Measurements from ENCODE around the gene CABP2.

Gene CABP2

GRCh38 chr11:67507864-67508485, 15.3 kb downstream of the CABP2 start, which contains the start of gene CDK2AP2:
TSS of gene CDK2AP2 (minus strand) at chr11:67508162. CDS start at chr11:67508082, 80 bp downstream.
- H3K4me3 ChIP-seq (ENCODE audit: low read length): peak within 1 kb of the TSS; percentile 75
- TF ChIP-seq, protein P1, sequence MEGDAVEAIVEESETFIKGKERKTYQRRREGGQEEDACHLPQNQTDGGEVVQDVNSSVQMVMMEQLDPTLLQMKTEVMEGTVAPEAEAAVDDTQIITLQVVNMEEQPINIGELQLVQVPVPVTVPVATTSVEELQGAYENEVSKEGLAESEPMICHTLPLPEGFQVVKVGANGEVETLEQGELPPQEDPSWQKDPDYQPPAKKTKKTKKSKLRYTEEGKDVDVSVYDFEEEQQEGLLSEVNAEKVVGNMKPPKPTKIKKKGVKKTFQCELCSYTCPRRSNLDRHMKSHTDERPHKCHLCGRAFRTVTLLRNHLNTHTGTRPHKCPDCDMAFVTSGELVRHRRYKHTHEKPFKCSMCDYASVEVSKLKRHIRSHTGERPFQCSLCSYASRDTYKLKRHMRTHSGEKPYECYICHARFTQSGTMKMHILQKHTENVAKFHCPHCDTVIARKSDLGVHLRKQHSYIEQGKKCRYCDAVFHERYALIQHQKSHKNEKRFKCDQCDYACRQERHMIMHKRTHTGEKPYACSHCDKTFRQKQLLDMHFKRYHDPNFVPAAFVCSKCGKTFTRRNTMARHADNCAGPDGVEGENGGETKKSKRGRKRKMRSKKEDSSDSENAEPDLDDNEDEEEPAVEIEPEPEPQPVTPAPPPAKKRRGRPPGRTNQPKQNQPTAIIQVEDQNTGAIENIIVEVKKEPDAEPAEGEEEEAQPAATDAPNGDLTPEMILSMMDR (IDR thresholded peaks at IDR 0.05; ENCODE audit: insufficient read depth, low read depth, low read length, missing control alignments): no peak
- peak; percentile 100 for DNase-seq (ENCODE audit: low read depth)

DNA sequence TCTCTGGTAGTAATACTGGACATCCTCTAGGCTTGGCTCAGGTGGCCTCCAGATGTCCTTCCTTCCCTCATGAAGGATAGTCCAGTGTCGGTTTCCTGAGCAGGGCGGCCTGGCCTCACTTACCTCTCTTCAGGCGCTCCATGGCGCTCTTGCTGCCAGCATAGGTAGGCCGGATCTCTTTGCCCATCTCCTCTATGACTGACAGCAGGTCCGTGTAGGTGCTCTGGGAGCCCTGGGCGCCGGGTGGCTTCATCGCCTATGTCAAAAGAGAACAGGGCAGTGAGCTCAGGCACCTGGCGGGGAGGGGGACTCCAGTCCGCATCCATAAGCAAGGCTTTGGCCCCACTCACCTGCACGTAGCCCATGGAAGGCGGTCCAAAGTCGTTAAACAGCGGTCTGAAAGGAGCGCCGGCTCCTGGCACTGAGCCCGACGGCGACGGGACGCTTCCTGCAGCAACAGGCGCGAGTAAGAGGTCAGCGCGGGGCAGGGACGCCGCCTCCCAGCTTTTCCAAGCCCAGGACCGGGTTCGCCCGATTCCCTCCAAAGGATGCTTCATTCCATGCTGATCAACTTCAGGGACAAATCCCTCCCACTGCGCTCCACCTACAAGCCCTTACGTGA, 15.9 kb downstream of the CABP2 start:
- TF ChIP-seq, protein P1 (IDR thresholded peaks at IDR 0.05; ENCODE audit: insufficient read depth, low read depth, low read length, missing control alignments): no peak
- H3K4me3 ChIP-seq (ENCODE audit: low read length): peak overlapping the region; percentile 69
- DNase-seq (ENCODE audit: low read depth): peak; percentile 84

- H3K4me3 ChIP-seq (ENCODE audit: low read length): no peak overlapping the region
- TF ChIP-seq, protein P1 (IDR thresholded peaks at IDR 0.05; ENCODE audit: insufficient read depth, low read depth, low read length, missing control alignments): no peak
- no peak for DNase-seq (ENCODE audit: low read depth)
Observed at GRCh38 chr11:67506426-67507051, 16.7 kb downstream of the CABP2 start.

GRCh38 chr11:67505605-67506396, 17.4 kb downstream of the CABP2 start:
- TF ChIP-seq, protein P1 (IDR thresholded peaks at IDR 0.05; ENCODE audit: insufficient read depth, low read depth, low read length, missing control alignments): peak; percentile 96
- H3K4me3 ChIP-seq (ENCODE audit: low read length): peak overlapping the region; percentile 77
- peak; percentile 98 for DNase-seq (ENCODE audit: low read depth)

DNA sequence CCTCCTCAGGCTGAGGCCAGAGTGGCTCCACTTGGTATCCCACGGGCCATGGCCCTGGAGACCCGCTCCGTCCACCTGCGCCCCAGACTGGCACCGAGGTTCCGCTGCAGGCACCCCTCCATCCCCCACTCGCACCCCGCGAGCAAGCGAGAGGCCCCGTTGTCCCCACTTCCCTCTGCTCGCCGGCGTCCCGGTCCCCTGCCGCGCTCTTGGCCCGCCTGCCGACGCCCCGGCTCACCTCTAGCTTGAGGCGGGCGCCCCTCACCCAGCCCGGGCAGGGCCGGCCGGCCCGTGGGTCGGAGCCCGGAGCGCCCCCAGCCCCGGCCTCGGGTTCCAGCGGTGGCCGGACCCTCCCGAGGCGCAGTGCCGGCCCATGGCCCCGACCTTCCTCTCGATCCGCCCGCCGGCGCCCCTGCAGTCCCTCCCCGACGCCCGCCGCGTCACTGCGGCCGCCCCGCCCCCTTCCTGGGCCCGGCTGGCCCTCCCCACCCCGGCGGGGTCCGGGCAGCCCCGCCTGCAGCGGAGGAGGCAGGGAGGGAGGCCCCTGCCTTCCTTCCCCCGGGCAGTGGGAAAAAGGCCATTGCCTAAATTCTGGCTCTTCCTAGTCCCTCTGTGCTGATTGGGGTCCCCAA, 18.2 kb downstream of the CABP2 start, which contains the start of gene PITPNM1:
TSS of gene PITPNM1 (minus strand) at position 414 of the 632 bp plus-strand sequence. CDS start 1,183 bp downstream, outside the sequence.
- peak; percentile 75 for DNase-seq (ENCODE audit: low read depth)
- TF ChIP-seq, protein P1 (IDR thresholded peaks at IDR 0.05; ENCODE audit: insufficient read depth, low read depth, low read length, missing control alignments): no peak
- H3K4me3 ChIP-seq (ENCODE audit: low read length): peak within 1 kb of the TSS; percentile 77

Measured in epithelial cell of esophagus (primary cell).